DMS79 treated with DMSO at 0.1 percent for 48 hours (cell line): ENCODE results near the gene SIPA1L3.
"Not testable (repeated sequence)": the region's sequence is repeated elsewhere in the genome, so short reads cannot be mapped to it uniquely, and the experiment has no call there.

ENCODE experiments used
- DNase-seq: peaks from one replicate; lab custom pipeline; 2025; lab: John Stamatoyannopoulos, UW

The SIPA1L3 gene

GRCh38 chr19:37907735-37908455 is 887 bp downstream of the SIPA1L3 start:
- peak; percentile 12 for DNase-seq

GRCh38 chr19:37909661-37910199 is 2.7 kb downstream of the SIPA1L3 start:
- no peak for DNase-seq

GRCh38 chr19:37914908-37915307 is 7.9 kb downstream of the SIPA1L3 start:
- DNase-seq, result no peak

GRCh38 chr19:37920591-37921450 is 13.8 kb downstream of the SIPA1L3 start:
- no peak for DNase-seq

GRCh38 chr19:37924573-37924972 is 17.6 kb downstream of the SIPA1L3 start:
- DNase-seq, result not testable (repeated sequence)

GRCh38 chr19:37925212-37925611 is 18.2 kb downstream of the SIPA1L3 start:
- DNase-seq, result no peak

GRCh38 chr19:37926255-37926654 is 19.2 kb downstream of the SIPA1L3 start:
- DNase-seq, result no peak

GRCh38 chr19:37926711-37927110 is 19.7 kb downstream of the SIPA1L3 start:
- no peak for DNase-seq

GRCh38 chr19:37928527-37929286 is 21.7 kb downstream of the SIPA1L3 start:
- peak; percentile 7 for DNase-seq

GRCh38 chr19:37929355-37929923 is 22.4 kb downstream of the SIPA1L3 start:
- DNase-seq, result peak; percentile 42

GRCh38 chr19:37930416-37930815 is 23.4 kb downstream of the SIPA1L3 start:
- DNase-seq, result no peak

GRCh38 chr19:37931881-37932655 is 25.1 kb downstream of the SIPA1L3 start:
- peak; percentile 88 for DNase-seq

GRCh38 chr19:37932985-37933936 is 26.3 kb downstream of the SIPA1L3 start:
- peak; percentile 98 for DNase-seq

GRCh38 chr19:37933937-37934358 is 26.9 kb downstream of the SIPA1L3 start:
- peak; percentile 29 for DNase-seq

GRCh38 chr19:37935341-37935740 is 28.3 kb downstream of the SIPA1L3 start:
- no peak for DNase-seq

- DNase-seq, result no peak
These were observed 29.2 kb downstream of the SIPA1L3 start for GRCh38 chr19:37936166-37936565.

GRCh38 chr19:37936886-37937285 is 29.9 kb downstream of the SIPA1L3 start:
- no peak for DNase-seq

- no peak for DNase-seq
These were observed 31.3 kb downstream of the SIPA1L3 start for GRCh38 chr19:37938353-37938752.

- DNase-seq, result peak; percentile 80
These were observed 34.9 kb downstream of the SIPA1L3 start for GRCh38 chr19:37941782-37942515.
